ENCODE measurements around the gene PAK3.

The PAK3 gene

GRCh38 chrX:111264385-111264784 is 168.4 kb downstream of the PAK3 start:
- DNase-seq (ENCODE audit: low read depth), result no peak

GRCh38 chrX:111265486-111265885 is 169.5 kb downstream of the PAK3 start:
- no peak for DNase-seq (ENCODE audit: low read depth)

GRCh38 chrX:111268506-111268905 is 172.5 kb downstream of the PAK3 start:
- DNase-seq (ENCODE audit: low read depth), result no peak

GRCh38 chrX:111270339-111270738 is 174.3 kb downstream of the PAK3 start, which contains the start of gene CAPN6:
TSS of gene CAPN6 (minus strand) at chrX:111270483. CDS start at chrX:111263936, 6,547 bp downstream.
- DNase-seq (ENCODE audit: low read depth), result no peak
